Caco-2 (cell line): ENCODE measurements around the gene HTR6. TPM values are rescaled to one million over a fixed set of nuclear protein-coding genes. Genes with fewer than 3 reads are reported as not detected.

ENCODE experiments used
- BruUV-seq: library from RNA; stranded (reverse); fragments of 400-500 nt; replicated peaks from 2 replicates; lab custom pipeline; 2021; lab: Mats Ljungman, UMichigan
- CTCF ChIA-PET: fragments of 300-600 bp; sonication (Branson Sonifier 250); formaldehyde crosslinking; loops from one replicate; lab custom pipeline; 2022; ENCODE audit warnings: antibody characterized with exemption; lab: Charles Lee
- POLR2A ChIA-PET: fragments of 300-600 bp; sonication (Branson Sonifier 250); formaldehyde crosslinking; loops from one replicate; lab custom pipeline; 2022; ENCODE audit warnings: antibody characterized with exemption; lab: Charles Lee
- DNase-seq, 2 experiments: peaks; one replicate each; pipeline versions ENCODE4 v3.0.0 to v3.0.0-alpha.2; 2020 to 2022
- H3K27me3 ChIP-seq: replicated peaks from 2 replicates; pipeline ENCODE4 v1.6.0; 2011; ENCODE audit warnings: low read length; ENCODE audit not compliant: control insufficient read depth, insufficient read depth
- H3K36me3 ChIP-seq: 2 replicates; pipeline ENCODE4 v1.5.1; 2011; ENCODE audit warnings: low read length; ENCODE audit not compliant: control insufficient read depth, insufficient read depth
- H3K4me1 ChIP-seq: fragments of 250-450 bp; sonication (Bioruptor Pico); 2 replicates; pipeline ENCODE4 v1.5.1; 2020; ENCODE audit warnings: mild to moderate bottlenecking
- H3K4me3 ChIP-seq: 2 replicates; pipeline ENCODE4 v1.5.1; 2011; ENCODE audit warnings: low read depth, mild to moderate bottlenecking, control low read depth, low read length
- H3K9me3 ChIP-seq: fragments of 250-450 bp; sonication (Bioruptor Pico); 2 replicates; pipeline ENCODE4 v1.5.1; 2020; ENCODE audit warnings: mild to moderate bottlenecking, moderate library complexity
- H3K27ac Mint-ChIP-seq: one replicate; pipeline ENCODE4 v1.8.0; 2022; ENCODE audit warnings: mixed read lengths; ENCODE audit not compliant: unreplicated experiment
- H3K27me3 Mint-ChIP-seq: one replicate; pipeline ENCODE4 v1.8.0; 2022; ENCODE audit warnings: mixed read lengths; ENCODE audit not compliant: insufficient read depth, unreplicated experiment
- H3K36me3 Mint-ChIP-seq: one replicate; pipeline ENCODE4 v1.8.0; 2022; ENCODE audit warnings: mild to moderate bottlenecking, mixed read lengths; ENCODE audit not compliant: insufficient read depth, unreplicated experiment
- H3K4me1 Mint-ChIP-seq: one replicate; pipeline ENCODE4 v1.8.0; 2022; ENCODE audit warnings: low read depth, mixed read lengths; ENCODE audit not compliant: unreplicated experiment
- H3K4me3 Mint-ChIP-seq: one replicate; pipeline ENCODE4 v1.8.0; 2022; ENCODE audit warnings: mild to moderate bottlenecking, moderate library complexity, mixed read lengths; ENCODE audit not compliant: unreplicated experiment
- H3K9me3 Mint-ChIP-seq: one replicate; pipeline ENCODE4 v1.8.0; 2022; ENCODE audit warnings: mixed read lengths; ENCODE audit not compliant: unreplicated experiment
- CTCF ChIP-seq, 2 experiments: fragments of 200-600 bp in 1 of 2; IDR thresholded peaks; 1 replicate in 1 of 2; 2 replicates in 1 of 2; pipeline versions ENCODE4 v1.5.1 to v1.8.0; 2011 to 2022; ENCODE audit warnings: antibody characterized with exemption in 1 of 2, control low read depth in 1 of 2, inconsistent platforms in 1 of 2, low read depth in 1 of 2, low read length in 1 of 2, mild to moderate bottlenecking in 1 of 2, moderate library complexity in 1 of 2; ENCODE audit not compliant: insufficient read depth in 1 of 2, severe bottlenecking in 1 of 2, unreplicated experiment in 1 of 2
- intact Hi-C: fragments of 100-400 bp; cut with micrococcal nuclease; formaldehyde crosslinking; loops from one replicate; pipeline ENCODE4 v1.10.0; 2022; ENCODE audit not compliant: unreplicated experiment
- total RNA-seq: library from RNA; stranded (reverse); gene quantifications from 2 replicates; pipeline ENCODE4 v1.2.3, GENCODE V29; 2022

HTR6 gene
- total RNA-seq, 1 experiment from 2014 or later = not detected

- intact Hi-C loops = no loop called here
- Mint-ChIP-seq H3K4me3 (no peak overlapping the region), H3K9me3 (no peaks in the 10 kb centered on the region), H3K4me1 (no peaks in the 10 kb centered on the region), H3K27me3 (no peaks in the 10 kb centered on the region), H3K27ac (no peak overlapping the region), H3K36me3 (no peaks in the 10 kb centered on the region)
- BruUV-seq = no TSS peak
- ChIA-PET POLR2A (no interaction called here), CTCF (no interaction called here)
- no peaks in the 10 kb centered on the region for H3K9me3 ChIP-seq
- no peaks in the 10 kb centered on the region for H3K4me1 ChIP-seq
- H3K4me3 ChIP-seq = no peak overlapping the region
- no peak for DNase-seq
- TF ChIP-seq CTCF (IDR thresholded peaks at IDR 0.05; ENCODE audit: insufficient read depth in 1 of 2, low read depth in 1 of 2, low read length in 1 of 2, severe bottlenecking in 1 of 2, unreplicated experiment in 1 of 2) = no peak
- no peaks in the 10 kb centered on the region for H3K36me3 ChIP-seq
- H3K27me3 ChIP-seq = no peaks in the 10 kb centered on the region
Observed at GRCh38 chr1:19683351-19683750, 18.7 kb downstream of the HTR6 start.

GRCh38 chr1:19684677-19685076, 20.0 kb downstream of the HTR6 start:
- H3K9me3 Mint-ChIP-seq = no peaks in the 10 kb centered on the region
- Histone ChIP-seq H3K9me3 (no peaks in the 10 kb centered on the region), H3K27me3 (no peaks in the 10 kb centered on the region), H3K36me3 (no peaks in the 10 kb centered on the region), H3K4me3 (no peak overlapping the region), H3K4me1 (no peaks in the 10 kb centered on the region)
- H3K27me3 Mint-ChIP-seq = no peaks in the 10 kb centered on the region
- H3K27ac Mint-ChIP-seq = no peak overlapping the region
- no peaks in the 10 kb centered on the region for H3K36me3 Mint-ChIP-seq
- ChIA-PET POLR2A (no interaction called here), CTCF (no interaction called here)
- no peaks in the 10 kb centered on the region for H3K4me1 Mint-ChIP-seq
- H3K4me3 Mint-ChIP-seq = no peak overlapping the region
- no TSS peak for BruUV-seq
- TF ChIP-seq CTCF (IDR thresholded peaks at IDR 0.05; ENCODE audit: insufficient read depth in 1 of 2, low read depth in 1 of 2, low read length in 1 of 2, severe bottlenecking in 1 of 2, unreplicated experiment in 1 of 2) = no peak
- intact Hi-C loops = no loop called here
- no peak for DNase-seq

- intact Hi-C loops = no loop called here
- Histone ChIP-seq H3K9me3 (no peaks in the 10 kb centered on the region), H3K36me3 (no peaks in the 10 kb centered on the region), H3K4me3 (no peak overlapping the region), H3K27me3 (no peaks in the 10 kb centered on the region), H3K4me1 (no peaks in the 10 kb centered on the region)
- Mint-ChIP-seq H3K9me3 (no peaks in the 10 kb centered on the region), H3K27ac (no peak overlapping the region), H3K36me3 (no peaks in the 10 kb centered on the region), H3K4me1 (no peaks in the 10 kb centered on the region), H3K4me3 (no peak overlapping the region), H3K27me3 (no peaks in the 10 kb centered on the region)
- no peak for TF ChIP-seq CTCF (IDR thresholded peaks at IDR 0.05; ENCODE audit: insufficient read depth in 1 of 2, low read depth in 1 of 2, low read length in 1 of 2, severe bottlenecking in 1 of 2, unreplicated experiment in 1 of 2)
- no TSS peak for BruUV-seq
- no peak for DNase-seq
- ChIA-PET POLR2A (no interaction called here), CTCF (no interaction called here)
Observed at GRCh38 chr1:19685994-19686393, 21.3 kb downstream of the HTR6 start.
